NCI-H524 treated with DMSO at 0.1 percent for 48 hours (cell line): ENCODE measurements around the gene HDHD5.

Source experiments
- DNase-seq: peaks from one replicate; lab custom pipeline; 2025; lab: John Stamatoyannopoulos, UW

Gene HDHD5

GRCh38 chr22:17119481-17120202 lies 39.4 kb downstream of the HDHD5 start:
- no peak for DNase-seq

GRCh38 chr22:17118342-17118741 lies 40.7 kb downstream of the HDHD5 start:
- no peak for DNase-seq

GRCh38 chr22:17117890-17118289 lies 41.2 kb downstream of the HDHD5 start:
- DNase-seq: no peak

- DNase-seq: no peak
These were observed 41.7 kb downstream of the HDHD5 start for GRCh38 chr22:17117400-17117799.

- no peak for DNase-seq
These were observed 42.3 kb downstream of the HDHD5 start for GRCh38 chr22:17116572-17117330.

DNA sequence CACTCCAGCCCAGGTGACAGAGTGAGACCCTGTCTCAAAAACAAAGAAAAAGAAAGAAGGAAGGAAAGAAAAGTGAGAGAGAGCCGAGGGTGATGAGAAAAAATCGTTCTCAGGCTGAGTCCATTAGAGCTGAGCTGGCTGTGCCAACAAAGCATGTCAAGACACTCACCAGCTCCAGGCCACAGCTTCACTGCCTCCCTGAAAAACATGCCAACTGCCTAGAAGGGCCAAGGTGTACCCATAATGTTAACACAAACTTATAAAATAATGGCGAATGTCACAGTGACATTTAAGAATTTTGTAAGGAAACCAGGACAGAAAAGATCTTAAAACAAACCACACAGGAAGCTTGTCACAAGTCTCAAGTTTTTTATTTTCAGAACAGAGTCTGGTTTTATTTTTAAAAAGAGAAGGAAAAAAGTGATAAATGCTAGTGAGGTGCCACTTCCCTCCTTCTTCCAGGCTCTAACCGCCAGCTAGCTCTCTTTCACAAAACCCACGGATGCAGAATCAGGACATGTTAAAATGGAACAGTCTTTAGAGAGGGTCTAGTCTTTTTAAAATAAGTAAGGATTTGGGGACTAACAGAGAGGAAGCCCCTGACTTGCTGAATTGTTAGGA lies 43.0 kb downstream of the HDHD5 start:
- no peak for DNase-seq

GRCh38 chr22:17115236-17115635 lies 43.8 kb downstream of the HDHD5 start:
- no peak for DNase-seq

GRCh38 chr22:17114898-17115235 lies 44.2 kb downstream of the HDHD5 start:
- no peak for DNase-seq

DNA sequence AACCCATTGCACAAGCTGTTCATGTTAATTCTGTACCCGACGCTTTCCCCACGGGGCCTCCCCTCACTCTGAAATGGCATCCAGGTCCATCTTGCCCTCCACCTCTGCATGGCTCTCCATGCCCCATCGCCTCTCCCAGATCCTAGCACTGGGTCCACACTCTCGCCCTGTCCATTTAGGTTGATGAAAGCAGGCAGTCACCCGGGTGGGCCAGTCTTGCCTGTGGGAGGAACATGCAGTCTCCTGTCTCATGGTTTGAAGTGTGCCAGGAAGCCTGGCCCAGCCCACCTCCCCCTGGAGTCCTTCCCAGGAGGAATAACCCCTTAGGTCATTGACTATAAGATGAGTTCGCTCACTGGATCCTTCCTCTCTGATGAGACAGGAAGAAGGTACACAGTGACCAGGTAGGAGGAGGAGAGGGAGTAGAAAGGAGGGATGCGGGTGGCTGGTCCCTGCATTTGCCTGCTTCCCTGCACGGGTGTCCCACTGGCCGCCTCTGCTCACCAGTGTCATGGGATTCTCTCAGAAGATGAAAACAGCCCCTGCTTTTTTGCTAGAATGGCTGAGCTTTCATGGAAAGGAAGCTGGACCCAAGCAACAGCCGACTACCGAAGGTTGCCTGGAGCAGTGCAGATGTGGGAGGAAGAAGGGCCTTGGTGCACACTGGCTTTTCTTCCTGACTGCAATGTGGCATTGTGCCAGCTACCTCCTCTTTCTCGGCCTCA lies 44.7 kb downstream of the HDHD5 start:
- DNase-seq: no peak

- DNase-seq: no peak
These were observed 45.5 kb downstream of the HDHD5 start for GRCh38 chr22:17113600-17113999.

DNA sequence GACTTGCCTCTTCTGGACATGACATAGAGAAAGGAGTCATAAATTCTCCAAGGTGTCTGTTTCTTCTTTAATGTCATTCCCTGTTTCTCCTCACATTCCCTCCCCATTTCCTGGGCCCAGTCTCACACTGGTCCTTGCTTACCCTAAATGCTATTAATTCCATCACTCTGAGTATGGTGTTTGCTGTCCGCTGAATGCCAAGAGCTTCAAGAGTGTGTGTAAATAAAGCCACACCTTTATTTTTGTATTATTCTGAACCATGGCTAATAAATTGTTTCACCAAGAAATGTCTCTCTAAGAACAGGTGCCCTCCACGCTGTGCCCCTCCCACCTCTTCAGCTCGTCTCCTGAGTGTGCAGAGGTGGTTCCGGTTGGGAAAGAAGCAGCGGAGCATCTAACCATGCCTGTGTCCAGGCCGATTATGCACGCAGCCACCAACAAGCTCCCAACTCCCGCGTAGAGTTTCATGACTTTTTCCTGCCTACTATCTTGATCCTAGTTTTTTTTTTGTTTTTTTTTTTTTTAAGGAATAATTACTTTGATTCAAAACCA lies 46.5 kb downstream of the HDHD5 start:
- DNase-seq: no peak

- no peak for DNase-seq
These were observed 48.1 kb downstream of the HDHD5 start for GRCh38 chr22:17110791-17111550.

DNA sequence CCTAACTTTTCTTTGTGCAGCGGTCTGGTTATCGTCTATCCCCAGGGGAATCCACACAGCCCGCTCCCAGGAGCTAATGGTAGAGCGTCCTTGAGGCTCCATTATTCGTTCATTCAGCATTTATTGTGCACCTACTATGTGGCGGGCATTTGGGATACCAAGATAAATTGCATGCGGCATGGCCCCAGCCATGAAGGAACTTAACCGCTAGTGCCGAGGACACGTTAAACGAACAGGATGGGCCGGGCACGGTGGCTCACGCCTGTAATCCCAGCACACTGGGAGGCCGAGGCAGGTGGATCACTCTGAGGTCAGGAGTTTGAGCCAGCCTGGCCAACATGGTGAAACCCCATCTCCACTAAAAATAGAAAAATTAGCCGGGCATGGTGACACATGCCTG lies 49.1 kb downstream of the HDHD5 start:
- no peak for DNase-seq

- DNase-seq: no peak
These were observed 49.8 kb downstream of the HDHD5 start for GRCh38 chr22:17109113-17109865.

GRCh38 chr22:17108256-17109112 lies 50.6 kb downstream of the HDHD5 start:
- DNase-seq: no peak

- DNase-seq: no peak
These were observed 51.6 kb downstream of the HDHD5 start for GRCh38 chr22:17107547-17107810.

- no peak for DNase-seq
These were observed 52.1 kb downstream of the HDHD5 start for GRCh38 chr22:17106785-17107546.

- DNase-seq: no peak
These were observed 52.8 kb downstream of the HDHD5 start for GRCh38 chr22:17106161-17106784.
